ENCODE results near the gene MAVS.
"Not testable (repeated sequence)": the region's sequence is repeated elsewhere in the genome, so short reads cannot be mapped to it uniquely, and the experiment has no call there.

MAVS gene

GRCh38 chr20:3854462-3854871, 7.8 kb downstream of the MAVS start:
- no peak for DNase-seq (ENCODE audit: low read depth in 2 of 2)

GRCh38 chr20:3857405-3857804, 10.8 kb downstream of the MAVS start:
- no peak for DNase-seq (ENCODE audit: low read depth in 2 of 2)

GRCh38 chr20:3858689-3859088, 12.1 kb downstream of the MAVS start:
- no peak for DNase-seq (ENCODE audit: low read depth in 2 of 2)

GRCh38 chr20:3861191-3861590, 14.6 kb downstream of the MAVS start:
- no peak for DNase-seq (ENCODE audit: low read depth in 2 of 2)

GRCh38 chr20:3862333-3862732, 15.7 kb downstream of the MAVS start:
- no peak for DNase-seq (ENCODE audit: low read depth in 2 of 2)

- no peak for DNase-seq (ENCODE audit: low read depth in 2 of 2)
These were observed 16.7 kb downstream of the MAVS start for GRCh38 chr20:3863317-3863716.

- DNase-seq (ENCODE audit: low read depth in 2 of 2) = no peak
These were observed 17.9 kb downstream of the MAVS start for GRCh38 chr20:3864518-3864917.

GRCh38 chr20:3865152-3865886, 18.7 kb downstream of the MAVS start:
- no peak for DNase-seq (ENCODE audit: low read depth in 2 of 2)

GRCh38 chr20:3865887-3866407, 19.3 kb downstream of the MAVS start:
- DNase-seq (ENCODE audit: low read depth in 2 of 2) = no peak

- no peak for DNase-seq (ENCODE audit: low read depth in 2 of 2)
These were observed 19.8 kb downstream of the MAVS start for GRCh38 chr20:3866464-3866863.

- no peak for DNase-seq (ENCODE audit: low read depth in 2 of 2)
These were observed 21.2 kb downstream of the MAVS start for GRCh38 chr20:3867802-3868201.

- no peak for DNase-seq (ENCODE audit: low read depth in 2 of 2)
These were observed 23.4 kb downstream of the MAVS start for GRCh38 chr20:3869839-3870634.

GRCh38 chr20:3871550-3872265, 25.1 kb downstream of the MAVS start:
- DNase-seq (ENCODE audit: low read depth in 2 of 2) = no peak

GRCh38 chr20:3873507-3873906, 26.9 kb downstream of the MAVS start:
- no peak for DNase-seq (ENCODE audit: low read depth in 2 of 2)

GRCh38 chr20:3874194-3874844, 27.7 kb downstream of the MAVS start:
- no peak for DNase-seq (ENCODE audit: low read depth in 2 of 2)

- DNase-seq (ENCODE audit: low read depth in 2 of 2) = no peak
These were observed 28.8 kb downstream of the MAVS start for GRCh38 chr20:3875378-3875974.

- no peak for DNase-seq (ENCODE audit: low read depth in 2 of 2)
These were observed 29.4 kb downstream of the MAVS start for GRCh38 chr20:3876000-3876399.

- DNase-seq (ENCODE audit: low read depth in 2 of 2) = no peak
These were observed 30.0 kb downstream of the MAVS start for GRCh38 chr20:3876676-3877075.

GRCh38 chr20:3878921-3879274, 32.3 kb downstream of the MAVS start:
- not testable (repeated sequence) for DNase-seq (ENCODE audit: low read depth in 2 of 2)

GRCh38 chr20:3885715-3886114, 39.1 kb downstream of the MAVS start:
- no peak for DNase-seq (ENCODE audit: low read depth in 2 of 2)

GRCh38 chr20:3887876-3888620, 41.4 kb downstream of the MAVS start:
- no peak for DNase-seq (ENCODE audit: low read depth in 2 of 2)
